GM18907 (cell line): Measurements from ENCODE around the gene CCDC86.
"Not testable (repeated sequence)": the region's sequence is repeated elsewhere in the genome, so short reads cannot be mapped to it uniquely, and the experiment has no call there.

Experiments
- ATAC-seq: cut with Tn5 transposase; IDR thresholded peaks from one replicate; pipeline ENCODE4 v1.9.1; 2021; ENCODE audit warnings: mild to moderate bottlenecking, moderate library complexity; ENCODE audit not compliant: unreplicated experiment

Gene CCDC86

GRCh38 chr11:60841797-60842667 lies at the start of gene CCDC86:
TSS of gene CCDC86 (plus strand) at chr11:60842113. CDS start at chr11:60842125, 12 bp downstream.
- ATAC-seq = peak; percentile 80

- no peak for ATAC-seq
Measured at GRCh38 chr11:60792521-60792920, 49.4 kb upstream of the CCDC86 start.

- ATAC-seq = no peak
Measured at GRCh38 chr11:60795291-60795690, 46.6 kb upstream of the CCDC86 start.

GRCh38 chr11:60797846-60798630 lies 43.9 kb upstream of the CCDC86 start:
- ATAC-seq = no peak

- no peak for ATAC-seq
Measured at GRCh38 chr11:60798631-60799030, 43.3 kb upstream of the CCDC86 start.

GRCh38 chr11:60801194-60801593 lies 40.7 kb upstream of the CCDC86 start:
- no peak for ATAC-seq

- no peak for ATAC-seq
Measured at GRCh38 chr11:60803273-60803936, 38.5 kb upstream of the CCDC86 start.

- ATAC-seq = no peak
Measured at GRCh38 chr11:60809249-60809648, 32.7 kb upstream of the CCDC86 start.

- no peak for ATAC-seq
Measured at GRCh38 chr11:60809691-60810090, 32.2 kb upstream of the CCDC86 start.

- ATAC-seq = no peak
Measured at GRCh38 chr11:60810151-60810550, 31.8 kb upstream of the CCDC86 start.

- ATAC-seq = no peak
Measured at GRCh38 chr11:60810569-60810968, 31.3 kb upstream of the CCDC86 start.

- no peak for ATAC-seq
Measured at GRCh38 chr11:60813324-60813723, 28.6 kb upstream of the CCDC86 start.

- ATAC-seq = no peak
Measured at GRCh38 chr11:60814112-60814511, 27.8 kb upstream of the CCDC86 start.

GRCh38 chr11:60816590-60817157 lies 25.2 kb upstream of the CCDC86 start:
- ATAC-seq = no peak

GRCh38 chr11:60818057-60818456 lies 23.9 kb upstream of the CCDC86 start:
- ATAC-seq = no peak

GRCh38 chr11:60821827-60822599 lies 19.9 kb upstream of the CCDC86 start:
- no peak for ATAC-seq

GRCh38 chr11:60823745-60824306 lies 18.1 kb upstream of the CCDC86 start:
- not testable (repeated sequence) for ATAC-seq

- ATAC-seq = no peak
Measured at GRCh38 chr11:60825118-60825517, 16.8 kb upstream of the CCDC86 start.

- no peak for ATAC-seq
Measured at GRCh38 chr11:60825790-60826189, 16.1 kb upstream of the CCDC86 start.
